NOMO-1 (cell line): ENCODE data around the gene SLC39A11.
"Not testable (repeated sequence)": the region's sequence is repeated elsewhere in the genome, so short reads cannot be mapped to it uniquely, and the experiment has no call there.

Source experiments
- DNase-seq, 2 experiments: peaks; one replicate each; lab custom pipeline; 2025; ENCODE audit not compliant: unreplicated experiment in 2 of 2; lab: John Stamatoyannopoulos, UW

Gene SLC39A11

GRCh38 chr17:73111386-73111785 is 18.9 kb upstream of the SLC39A11 start:
- DNase-seq = no peak

DNA sequence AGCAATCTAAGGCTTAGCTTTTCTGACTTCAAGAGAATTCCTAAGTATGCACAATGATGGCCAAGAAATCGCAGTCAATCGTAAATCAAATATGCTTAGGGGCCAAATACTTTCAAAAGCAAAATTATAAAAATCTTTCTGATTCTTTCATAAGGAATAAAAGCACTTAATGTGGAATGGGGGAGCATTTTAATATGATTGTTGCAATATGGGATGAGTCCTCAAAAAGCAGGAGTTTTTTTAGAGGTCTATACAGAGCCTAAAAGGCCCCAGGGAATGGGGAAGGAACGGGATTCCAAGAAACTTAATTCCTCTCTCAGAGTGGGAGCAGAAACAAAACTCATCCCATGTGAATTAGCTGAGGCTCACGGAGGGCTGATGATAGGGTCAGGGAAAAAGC is 14.7 kb upstream of the SLC39A11 start:
- no peak for DNase-seq

GRCh38 chr17:73105431-73105830 is 12.9 kb upstream of the SLC39A11 start:
- no peak for DNase-seq

GRCh38 chr17:73104450-73104849 is 12.0 kb upstream of the SLC39A11 start:
- DNase-seq = no peak

DNA sequence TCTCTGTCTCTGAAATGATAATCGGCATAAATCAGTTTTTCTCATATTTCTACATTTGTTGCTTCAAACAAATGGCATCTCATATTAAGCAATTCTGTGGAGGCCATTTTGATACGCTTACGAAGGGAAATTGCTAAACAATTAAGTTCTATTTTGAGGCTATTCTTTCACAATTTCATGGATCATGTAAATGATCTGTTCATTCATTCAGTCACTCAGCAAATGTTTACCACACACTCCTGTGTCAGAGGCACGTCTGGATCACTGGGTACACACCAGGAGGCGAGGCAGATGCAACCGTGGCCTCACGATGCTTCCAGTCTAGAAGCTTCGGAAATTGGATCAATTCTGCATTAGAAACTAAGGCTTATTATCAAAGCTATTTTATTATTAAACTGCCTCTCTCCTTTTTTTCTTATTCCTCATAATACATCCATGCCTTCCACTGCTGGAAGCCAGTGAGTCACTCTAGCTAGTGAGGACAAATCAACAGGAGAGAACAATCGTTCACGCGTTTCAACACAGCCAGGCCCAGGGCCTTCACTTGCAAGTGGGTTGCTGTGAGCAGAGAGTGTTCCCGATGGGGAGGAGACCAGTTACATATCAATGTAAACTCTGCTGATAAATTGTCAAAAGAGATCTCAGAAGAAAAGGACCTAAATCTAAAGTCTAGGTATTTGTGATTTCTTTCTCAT is 11.3 kb upstream of the SLC39A11 start:
- peak; percentile 57 to 94 for DNase-seq

- no peak for DNase-seq
Observed at GRCh38 chr17:73101031-73101430, 8.5 kb upstream of the SLC39A11 start.

GRCh38 chr17:73100363-73100762 is 7.9 kb upstream of the SLC39A11 start:
- DNase-seq = no peak

DNA sequence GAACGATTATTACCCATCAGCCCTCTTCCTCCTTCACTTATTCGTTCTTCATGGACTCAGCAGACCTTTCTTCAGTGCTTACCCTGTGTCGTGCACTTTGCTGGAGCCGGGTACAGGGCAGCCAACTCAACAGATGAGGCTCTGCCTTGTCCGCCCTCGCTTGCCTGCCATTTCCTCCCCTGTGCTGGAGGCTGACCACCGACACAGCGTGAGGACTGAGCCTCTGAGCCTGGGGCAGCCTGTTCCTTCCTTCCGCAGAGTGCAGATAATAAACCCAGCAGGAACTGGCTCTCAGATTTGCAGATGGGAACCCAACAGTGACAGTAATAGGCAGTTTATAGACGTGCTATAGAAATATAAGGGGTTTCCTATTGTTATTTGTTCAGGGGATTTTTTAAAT is 7.0 kb upstream of the SLC39A11 start:
- DNase-seq = peak in 1 of 2 experiments; percentile 31

GRCh38 chr17:73098919-73099318 is 6.4 kb upstream of the SLC39A11 start:
- DNase-seq = no peak

GRCh38 chr17:73097973-73098765 is 5.7 kb upstream of the SLC39A11 start:
- DNase-seq = not testable (repeated sequence)

GRCh38 chr17:73096866-73097265 is 4.4 kb upstream of the SLC39A11 start:
- DNase-seq = peak; percentile 64 to 66

- no peak for DNase-seq
Observed at GRCh38 chr17:73096211-73096610, 3.7 kb upstream of the SLC39A11 start.

- DNase-seq = no peak
Observed at GRCh38 chr17:73093286-73093685, 798 bp upstream of the SLC39A11 start.

DNA sequence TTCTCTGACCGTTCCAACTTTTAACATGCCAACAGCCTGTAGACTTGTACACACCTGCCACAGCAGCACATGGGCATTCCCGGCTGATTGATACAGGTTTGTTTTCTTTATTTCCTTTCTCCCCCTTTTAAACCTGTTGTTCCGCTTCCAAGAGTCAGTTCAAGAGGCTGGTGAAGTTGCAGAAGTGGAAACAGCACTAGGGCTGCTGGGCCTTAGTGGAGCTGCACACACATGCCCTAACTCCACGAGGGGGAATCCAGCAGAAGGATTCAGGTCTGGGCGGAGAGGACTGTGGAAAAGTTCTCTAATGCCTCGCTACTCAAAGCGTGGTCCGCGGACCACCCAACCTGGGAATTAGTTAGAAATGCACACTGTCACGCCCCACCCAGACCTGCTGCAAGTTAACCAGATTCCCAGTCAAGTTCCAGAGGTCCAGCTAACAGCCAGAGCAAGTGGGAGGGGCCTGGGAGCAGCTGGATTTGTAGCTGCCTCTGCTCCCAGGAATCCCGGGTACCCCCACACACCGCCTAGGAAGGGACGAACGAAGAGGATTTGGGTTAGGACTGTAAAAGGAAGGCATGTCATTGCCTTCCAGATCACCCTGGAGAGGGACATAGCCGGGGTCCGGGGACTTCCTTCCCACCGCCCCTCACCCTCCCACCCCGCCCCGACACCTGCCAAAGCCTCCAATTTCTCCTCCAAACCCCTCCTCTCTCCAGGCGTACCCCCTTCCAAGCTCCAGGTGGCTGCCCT is 542 bp downstream of the SLC39A11 start:
- peak; percentile 24 to 52 for DNase-seq

- DNase-seq = no peak
Observed at GRCh38 chr17:73091410-73091769, 1.1 kb downstream of the SLC39A11 start.

DNA sequence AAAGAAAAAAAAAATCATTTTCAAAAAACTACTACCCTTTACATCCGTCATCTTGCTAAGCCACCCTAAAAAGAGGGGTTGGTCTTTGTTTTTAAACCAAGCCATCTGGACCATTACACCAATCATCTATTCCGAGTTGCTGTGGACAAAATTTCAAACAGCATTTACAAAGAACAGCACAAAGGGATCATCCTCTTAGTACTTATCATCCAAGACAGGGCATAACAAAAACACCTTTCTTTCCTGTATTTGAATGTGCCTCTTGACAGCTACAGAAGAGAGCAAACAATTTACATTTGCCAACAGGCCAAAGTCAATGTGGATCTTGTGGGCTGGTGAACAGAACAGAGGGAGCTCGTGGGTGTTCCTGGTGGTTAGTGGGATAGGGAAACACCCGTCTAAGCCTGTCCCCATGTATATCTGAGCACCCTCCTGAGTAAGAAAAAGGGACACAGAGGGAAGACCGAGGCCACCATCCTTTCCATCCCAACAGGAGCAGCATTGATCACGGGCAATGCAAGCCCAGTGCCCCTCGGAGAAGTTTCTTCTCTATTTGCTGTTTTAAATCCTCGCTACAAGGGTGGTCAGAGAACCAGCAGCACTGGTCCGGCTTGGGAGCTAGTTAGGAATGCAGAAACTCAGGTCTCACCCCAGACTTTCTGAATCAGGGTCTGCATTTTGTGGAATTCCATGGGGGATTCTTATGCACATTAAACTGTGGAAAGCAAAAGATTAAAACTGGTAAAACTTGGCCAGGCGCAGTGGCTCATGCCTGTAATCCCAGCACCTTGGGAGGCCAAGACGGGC is 1.9 kb downstream of the SLC39A11 start:
- DNase-seq = no peak

DNA sequence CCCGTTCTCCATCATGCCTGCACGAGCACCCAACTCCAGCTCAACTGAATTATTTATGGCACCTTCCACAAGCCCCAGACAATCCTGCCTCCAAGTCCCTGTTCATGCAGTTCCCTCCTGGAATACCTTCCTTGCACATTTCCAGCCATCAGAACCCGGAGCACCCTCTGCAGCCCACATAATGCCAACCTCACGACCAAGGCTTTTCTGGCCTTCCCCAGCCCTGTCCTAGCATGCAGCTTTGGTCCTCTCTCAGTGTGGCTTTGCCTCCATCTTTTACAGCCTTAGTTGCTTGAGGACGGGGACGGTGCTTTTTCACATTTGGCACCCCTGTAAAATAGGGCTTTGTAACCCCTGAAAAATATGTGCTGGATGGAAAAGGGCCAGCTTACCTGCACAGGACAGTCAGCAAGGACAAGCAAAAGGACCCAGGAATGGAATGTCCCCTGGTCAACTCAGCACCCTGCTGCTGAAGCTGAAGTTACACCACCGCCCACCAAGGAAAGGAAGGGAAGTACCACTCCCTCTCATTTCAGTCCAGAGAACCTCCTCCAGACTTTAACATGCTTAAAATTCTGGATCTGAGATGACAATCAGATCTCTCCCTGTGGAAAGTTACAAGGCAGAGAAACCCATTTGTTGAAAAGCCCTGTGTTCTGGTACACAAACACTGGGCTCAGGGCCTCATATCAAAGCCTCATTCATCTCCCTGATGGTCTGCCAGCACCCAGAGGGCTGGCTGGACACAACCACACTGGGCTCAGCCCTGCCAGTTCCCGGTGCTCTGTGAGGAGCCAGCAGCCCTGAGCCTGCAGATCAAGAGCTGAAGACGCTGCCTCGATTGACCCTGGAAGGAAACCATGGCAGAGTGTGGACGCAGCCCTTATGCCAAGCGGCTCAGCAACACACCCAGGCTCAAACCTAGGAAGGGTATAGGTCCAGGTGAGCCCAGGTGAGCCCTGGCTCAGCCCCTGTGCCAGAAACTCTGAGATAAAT is 2.9 kb downstream of the SLC39A11 start:
- no peak for DNase-seq

GRCh38 chr17:73088561-73088960 is 3.9 kb downstream of the SLC39A11 start:
- DNase-seq = no peak

DNA sequence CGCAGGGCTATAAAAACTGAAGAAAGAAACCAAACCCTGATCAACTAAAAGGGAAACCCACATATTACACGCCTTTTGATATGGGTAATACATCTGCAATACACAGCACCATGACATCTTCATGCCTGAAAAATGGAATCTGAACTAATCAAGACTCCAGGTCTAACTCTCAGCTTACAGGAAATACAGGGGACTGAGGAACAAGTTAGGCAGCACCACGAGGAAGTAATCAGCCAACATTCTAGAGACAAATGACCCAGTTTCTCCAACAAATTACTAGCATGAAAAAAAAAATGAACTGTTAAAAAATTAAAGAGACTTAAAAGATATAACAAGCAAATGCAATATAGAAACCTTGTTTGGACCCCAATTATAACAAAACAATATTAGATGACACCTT is 9.1 kb downstream of the SLC39A11 start:
- DNase-seq = no peak

DNA sequence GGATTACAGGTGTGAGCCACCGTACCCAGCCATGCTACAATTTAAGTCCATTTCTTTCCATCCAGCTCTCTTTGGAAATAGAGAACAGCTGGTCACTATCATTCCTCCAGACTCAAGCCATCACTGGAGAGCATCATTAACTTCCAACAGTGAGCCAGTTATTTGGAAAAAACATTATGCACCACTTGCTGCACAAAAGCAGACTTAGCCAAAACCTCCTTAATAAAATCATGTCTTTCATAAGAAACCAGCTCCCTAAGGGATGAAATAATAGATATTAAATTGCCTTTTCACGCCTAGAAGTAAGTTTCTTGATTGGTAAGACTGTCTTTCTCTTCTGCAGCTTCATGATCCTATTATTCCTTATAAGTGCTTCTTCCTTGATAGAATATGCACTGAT is 17.9 kb downstream of the SLC39A11 start:
- no peak for DNase-seq
